A673 (cell line): ENCODE results near the gene BRME1. TPM values are rescaled to one million over a fixed set of nuclear protein-coding genes. Genes with fewer than 3 reads are reported as not detected.

Source experiments
- BruUV-seq: library from RNA; stranded (reverse); fragments of 400-500 nt; replicated peaks from 2 replicates; lab custom pipeline; 2021; lab: Mats Ljungman, UMichigan
- CTCF ChIA-PET: fragments of 300-600 bp; sonication (Branson Sonifier 250); formaldehyde crosslinking; loops from one replicate; lab custom pipeline; 2022; ENCODE audit warnings: antibody characterized with exemption; lab: Charles Lee
- POLR2A ChIA-PET: fragments of 300-600 bp; sonication (Branson Sonifier 250); formaldehyde crosslinking; loops from one replicate; lab custom pipeline; 2022; ENCODE audit warnings: antibody characterized with exemption; ENCODE audit not compliant: low non-redundant PET; lab: Charles Lee
- DNase-seq: peaks from one replicate; pipeline ENCODE4 v3.0.0-alpha.2; 2015; ENCODE audit warnings: low spot score
- H3K27ac ChIP-seq: fragments of 200-600 bp; sonication (generic); 2 replicates; pipeline ENCODE4 v1.5.1; 2016; ENCODE audit warnings: mixed run types, low read depth, mild to moderate bottlenecking, mixed read lengths, antibody characterized with exemption, low read length; ENCODE audit not compliant: poor library complexity, severe bottlenecking
- H3K27me3 ChIP-seq: fragments of 200-600 bp; sonication (generic); replicated peaks from 2 replicates; pipeline ENCODE4 v1.6.1; 2017; ENCODE audit warnings: mixed run types, low read depth, mild to moderate bottlenecking, mixed read lengths, antibody characterized with exemption, low read length; ENCODE audit not compliant: insufficient read depth, poor library complexity
- H3K36me3 ChIP-seq: fragments of 200-600 bp; sonication (generic); 2 replicates; pipeline ENCODE4 v1.6.1; 2016; ENCODE audit warnings: mixed run types, mild to moderate bottlenecking, mixed read lengths, antibody characterized with exemption, low read length; ENCODE audit not compliant: insufficient read depth, poor library complexity, severe bottlenecking
- H3K4me1 ChIP-seq: fragments of 200-600 bp; sonication (generic); 2 replicates; pipeline ENCODE4 v1.6.1; 2017; ENCODE audit warnings: mixed run types, mild to moderate bottlenecking, mixed read lengths, antibody characterized with exemption, low read length; ENCODE audit not compliant: insufficient read depth, poor library complexity, severe bottlenecking
- H3K4me3 ChIP-seq: fragments of 200-600 bp; sonication (generic); 2 replicates; pipeline ENCODE4 v1.5.1; 2016; ENCODE audit warnings: low read depth, mixed run types, mild to moderate bottlenecking, mixed read lengths, low read length; ENCODE audit not compliant: poor library complexity, severe bottlenecking
- H3K9me3 ChIP-seq: fragments of 200-600 bp; sonication (generic); 2 replicates; pipeline ENCODE4 v1.6.1; 2016; ENCODE audit warnings: mixed run types, low read depth, mild to moderate bottlenecking, mixed read lengths, antibody characterized with exemption, low read length; ENCODE audit not compliant: poor library complexity, severe bottlenecking
- CTCF ChIP-seq: fragments of 300-800, 200-600 bp; sonication (generic); conservative IDR thresholded peaks from 2 replicates; pipeline ENCODE4 v1.5.1; 2017; ENCODE audit warnings: low read depth, mild to moderate bottlenecking, antibody characterized with exemption, low read length, moderate library complexity, mixed read lengths
- EZH2 ChIP-seq: fragments of 200-600 bp; sonication (generic); IDR thresholded peaks from 2 replicates; pipeline ENCODE4 v1.6.1; 2017; ENCODE audit warnings: borderline replicate concordance, low read depth, mild to moderate bottlenecking, mixed read lengths, antibody characterized with exemption, low read length; ENCODE audit not compliant: poor library complexity, severe bottlenecking
- intact Hi-C: fragments of 100-400 bp; cut with micrococcal nuclease; formaldehyde crosslinking; loops from one replicate; pipeline ENCODE4 v1.10.0; 2022; ENCODE audit not compliant: unreplicated experiment
- total RNA-seq: library from RNA; stranded (reverse); gene quantifications from 2 replicates; pipeline ENCODE4 v1.2.3, GENCODE V29; 2021

BRME1 gene
- total RNA-seq, 1 experiment from 2014 or later = 4.0 TPM

- CTCF ChIA-PET = interaction anchor here (0.6 to 0.8 kb wide), 2 partner anchors 14 to 227 kb away, joined by 5 read pairs; no protein-coding TSS in a partner anchor
- H3K27me3 ChIP-seq = no peaks in the 10 kb centered on the region
- POLR2A ChIA-PET = interaction anchor here (0.6 kb wide), 1 partner anchor 238 kb away, joined by 7 read pairs; no protein-coding TSS in a partner anchor
- H3K4me3 ChIP-seq = no peak overlapping the region
- no peak for TF ChIP-seq CTCF
- TF ChIP-seq EZH2 = no peak
- intact Hi-C loops = loop anchor here (10.0 kb wide), 1 partner anchor 679 kb away; no protein-coding TSS in a partner anchor
- no peaks in the 10 kb centered on the region for H3K36me3 ChIP-seq
- BruUV-seq = no TSS peak
- peak overlapping the region; percentile 95 for H3K27ac ChIP-seq
- DNase-seq = no peak
- H3K4me1 ChIP-seq = peaks cover 51% of the 10 kb centered on the region
- no peaks in the 10 kb centered on the region for H3K9me3 ChIP-seq
Measured at GRCh38 chr19:13844130-13844631, 61.7 kb downstream of the BRME1 start.

GRCh38 chr19:13843104-13843921 is 62.6 kb downstream of the BRME1 start:
- peak overlapping the region; percentile 95 for H3K27ac ChIP-seq
- H3K9me3 ChIP-seq = no peaks in the 10 kb centered on the region
- peak overlapping the region; percentile 81 for H3K4me3 ChIP-seq
- POLR2A ChIA-PET = interaction anchor here (0.6 kb wide), 1 partner anchor 239 kb away, joined by 7 read pairs; no protein-coding TSS in a partner anchor
- peak; percentile 65 for DNase-seq
- no peak for TF ChIP-seq EZH2
- no peak for TF ChIP-seq CTCF
- intact Hi-C loops = loop anchor here (10.0 kb wide), 1 partner anchor 679 kb away; no protein-coding TSS in a partner anchor
- H3K36me3 ChIP-seq = no peaks in the 10 kb centered on the region
- BruUV-seq = no TSS peak
- no peaks in the 10 kb centered on the region for H3K27me3 ChIP-seq
- CTCF ChIA-PET = interaction anchor here (0.6 to 0.8 kb wide), 2 partner anchors 13 to 226 kb away, joined by 5 read pairs; no protein-coding TSS in a partner anchor
- peaks cover 58% of the 10 kb centered on the region for H3K4me1 ChIP-seq

GRCh38 chr19:13842291-13843103 is 63.4 kb downstream of the BRME1 start:
- intact Hi-C loops = loop anchor here (10.0 kb wide), 1 partner anchor 678 kb away; no protein-coding TSS in a partner anchor
- BruUV-seq = no TSS peak
- Histone ChIP-seq H3K4me3 (peak overlapping the region; percentile 81), H3K36me3 (no peaks in the 10 kb centered on the region), H3K4me1 (peaks cover 56% of the 10 kb centered on the region), H3K9me3 (no peaks in the 10 kb centered on the region), H3K27me3 (no peaks in the 10 kb centered on the region), H3K27ac (peak overlapping the region; percentile 95)
- peak; percentile 23; the same call in 1 of the 2 replicates for TF ChIP-seq CTCF
- no peak for TF ChIP-seq EZH2
- DNase-seq = peak; percentile 76
- CTCF ChIA-PET = no interaction called here
- POLR2A ChIA-PET = no interaction called here
